Stimulated activated CD4-positive, alpha-beta T cell treated with anti-CD3 and anti-CD28 coated beads, Interleukin-15, amount 100 ng/mL, for 24 hours (primary cell): ENCODE data around the gene PTPRD.

Experiments
- DNase-seq: peaks from one replicate; pipeline ENCODE4 v3.0.0-alpha.2; 2020

Gene PTPRD

GRCh38 chr9:8600914-8601680 is 2011.7 kb downstream of the PTPRD start:
- no peak for DNase-seq

DNA sequence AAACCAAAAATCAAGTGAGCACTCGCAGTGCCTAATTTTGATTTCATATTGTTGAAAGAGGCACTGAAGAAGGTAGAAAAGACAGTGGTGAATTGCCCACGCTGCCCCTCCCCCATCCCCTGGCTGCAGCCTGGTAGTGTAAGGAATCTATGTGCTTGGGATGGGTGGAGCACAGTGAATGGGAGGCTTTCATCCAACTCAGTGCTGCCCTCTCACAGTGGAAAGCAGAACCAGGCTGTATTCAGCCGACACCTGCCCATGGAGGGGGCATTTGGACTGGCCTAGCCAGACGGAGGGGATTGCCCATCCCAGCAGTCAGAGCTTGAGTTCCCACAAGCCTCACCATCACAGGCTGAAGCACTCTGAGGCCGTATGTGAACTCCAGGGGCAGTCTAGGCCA is 2012.9 kb downstream of the PTPRD start:
- no peak for DNase-seq

GRCh38 chr9:8589476-8589875 is 2023.3 kb downstream of the PTPRD start:
- DNase-seq = no peak

GRCh38 chr9:8585036-8585435 is 2027.8 kb downstream of the PTPRD start:
- DNase-seq = no peak

- DNase-seq = no peak
Measured at GRCh38 chr9:8579661-8580060, 2033.1 kb downstream of the PTPRD start.

- no peak for DNase-seq
Measured at GRCh38 chr9:8576741-8577140, 2036.1 kb downstream of the PTPRD start.

- DNase-seq = no peak
Measured at GRCh38 chr9:8574846-8575245, 2038.0 kb downstream of the PTPRD start.

GRCh38 chr9:8572209-8572608 is 2040.6 kb downstream of the PTPRD start:
- no peak for DNase-seq

DNA sequence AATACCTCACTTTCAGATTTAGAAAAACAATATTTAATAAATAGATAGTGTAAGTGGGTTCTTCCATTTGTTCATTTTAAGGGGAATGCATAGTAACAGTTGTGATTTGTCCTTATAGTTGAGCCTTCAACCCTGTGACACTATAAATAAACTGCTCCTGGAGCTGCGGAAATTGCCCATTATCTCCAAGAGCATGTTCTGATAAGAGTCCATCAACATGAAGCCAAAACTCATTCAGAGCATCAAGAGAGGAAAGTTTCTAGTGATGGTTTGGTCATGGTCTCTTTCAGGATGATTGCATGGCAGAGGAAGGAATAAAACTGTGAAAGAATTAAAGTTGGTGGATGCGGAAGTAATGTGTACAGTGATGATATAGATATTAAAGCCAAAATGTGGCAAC is 2041.2 kb downstream of the PTPRD start:
- DNase-seq = no peak

DNA sequence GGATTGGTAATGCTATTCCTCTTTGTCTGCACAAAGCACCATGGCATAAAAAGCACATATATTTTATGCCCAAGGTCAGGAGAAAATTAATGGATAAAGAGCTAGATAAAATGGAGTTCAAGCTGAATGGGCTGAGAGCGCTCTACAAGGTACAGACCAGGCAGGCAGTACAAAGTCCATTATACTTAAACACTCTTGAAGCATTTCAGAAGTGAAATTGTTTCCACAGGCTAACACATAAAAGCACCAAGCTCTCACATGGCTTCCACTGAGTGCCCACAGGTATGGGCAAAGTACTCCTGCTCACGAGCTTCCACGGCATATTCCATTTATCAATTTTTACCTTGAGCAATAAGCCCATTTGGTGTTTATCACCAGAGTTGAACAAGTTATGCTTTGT is 2042.0 kb downstream of the PTPRD start:
- DNase-seq = no peak

- DNase-seq = no peak
Measured at GRCh38 chr9:8569823-8570222, 2043.0 kb downstream of the PTPRD start.

GRCh38 chr9:8567963-8568579 is 2044.7 kb downstream of the PTPRD start:
- no peak for DNase-seq

DNA sequence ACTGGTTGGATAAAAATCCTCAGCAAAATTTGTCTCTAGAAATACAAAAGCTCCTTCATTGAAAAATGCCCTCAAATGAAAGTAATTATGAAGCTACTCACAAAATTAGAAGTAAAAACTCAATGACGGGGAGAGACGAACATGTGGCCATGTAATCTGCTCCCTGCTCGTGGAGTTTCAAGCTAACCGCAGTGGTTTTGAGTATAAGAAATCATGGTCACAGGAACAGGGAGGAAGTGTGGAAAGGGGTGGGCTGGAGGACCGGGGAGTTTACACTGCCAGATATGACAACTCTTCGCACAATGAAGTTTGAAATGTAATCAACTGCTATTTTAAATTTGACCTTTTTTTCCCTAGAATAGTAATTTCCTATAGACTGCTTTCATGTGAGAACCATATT is 2047.8 kb downstream of the PTPRD start:
- no peak for DNase-seq

DNA sequence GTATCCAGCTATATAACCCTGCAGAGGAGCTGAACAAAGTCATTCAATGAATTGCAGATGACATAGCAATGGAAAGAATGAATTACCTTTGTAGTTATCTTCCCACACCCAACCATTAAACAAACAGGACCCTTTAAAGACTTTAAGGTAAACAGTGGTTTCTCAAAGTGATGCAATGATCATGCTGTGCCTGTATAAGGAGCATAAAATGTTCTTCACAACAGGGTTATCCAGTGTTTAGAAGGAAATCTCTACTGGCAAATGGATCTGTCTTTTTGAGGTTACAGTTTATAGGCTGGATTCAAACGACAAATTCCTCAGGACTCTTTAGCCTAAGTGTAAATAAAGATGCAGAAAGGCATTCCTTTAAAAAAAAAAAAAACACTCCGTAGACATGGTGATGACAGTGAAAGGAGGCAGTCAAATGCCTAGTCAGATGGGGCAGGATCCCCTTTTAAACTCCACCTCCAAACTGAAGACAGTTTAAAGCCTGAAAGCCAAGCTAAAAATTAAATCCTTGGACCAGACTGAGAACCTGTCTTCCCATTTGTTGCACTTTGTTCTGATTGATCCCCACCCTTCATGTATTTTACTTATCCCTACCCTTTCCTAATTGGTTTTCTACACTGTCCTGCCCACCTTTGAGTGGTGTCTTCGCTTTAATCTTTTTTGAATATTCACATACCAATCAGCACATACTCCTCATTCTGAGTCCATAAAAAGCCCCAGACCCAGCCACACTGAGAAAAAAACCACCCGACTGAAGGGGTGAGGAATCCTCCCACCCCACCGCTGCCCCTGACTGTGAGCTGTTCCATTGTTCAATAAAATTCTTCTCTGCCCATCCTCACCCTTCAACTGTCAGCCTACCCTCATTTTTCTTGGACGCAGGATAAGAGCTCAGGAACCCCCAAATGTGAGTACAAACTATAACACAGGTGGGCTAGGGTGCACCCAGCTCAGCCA is 2052.0 kb downstream of the PTPRD start:
- no peak for DNase-seq

- DNase-seq = no peak
Measured at GRCh38 chr9:8558176-8558575, 2054.6 kb downstream of the PTPRD start.

- DNase-seq = no peak
Measured at GRCh38 chr9:8555762-8556500, 2056.9 kb downstream of the PTPRD start.

DNA sequence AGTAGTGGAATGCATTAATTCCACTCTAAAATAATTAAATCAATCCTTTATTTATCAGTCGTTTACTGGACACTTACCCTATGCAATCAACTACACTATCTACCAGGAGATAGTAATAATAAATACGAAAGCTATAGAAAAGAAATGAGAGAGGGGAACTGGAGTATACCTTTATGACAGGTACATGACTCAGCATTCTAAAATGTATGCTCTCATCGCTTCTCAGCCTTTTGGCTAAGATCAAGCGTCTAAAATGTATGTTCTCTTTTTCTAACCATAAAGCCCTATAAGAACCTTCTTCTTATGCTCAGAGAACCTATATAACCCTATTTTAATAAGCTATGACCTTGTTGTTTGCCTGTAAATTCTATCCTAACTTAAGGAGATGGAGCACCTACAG is 2059.4 kb downstream of the PTPRD start:
- DNase-seq = no peak

DNA sequence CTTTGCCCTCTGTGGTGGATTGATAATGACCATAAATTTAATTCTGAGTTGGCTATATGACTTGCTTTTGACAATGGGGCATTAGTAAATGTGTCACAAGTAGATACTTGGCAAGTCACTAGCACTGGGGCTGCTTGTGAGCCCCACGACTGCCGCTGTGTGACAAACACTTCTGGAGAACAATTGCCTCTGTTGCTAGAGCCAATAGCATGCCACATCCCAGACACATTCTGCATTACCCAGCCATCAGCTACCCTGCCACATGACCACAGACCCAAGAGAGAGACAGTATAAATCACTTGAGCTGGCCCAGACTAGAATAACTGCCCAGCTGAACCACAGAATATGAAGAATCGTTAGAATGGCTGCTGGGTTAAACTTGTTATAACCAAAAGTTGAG is 2060.1 kb downstream of the PTPRD start:
- no peak for DNase-seq

- DNase-seq = no peak
Measured at GRCh38 chr9:8549214-8549613, 2063.6 kb downstream of the PTPRD start.

- DNase-seq = no peak
Measured at GRCh38 chr9:8543219-8543618, 2069.6 kb downstream of the PTPRD start.

GRCh38 chr9:8542537-8542936 is 2070.3 kb downstream of the PTPRD start:
- no peak for DNase-seq

DNA sequence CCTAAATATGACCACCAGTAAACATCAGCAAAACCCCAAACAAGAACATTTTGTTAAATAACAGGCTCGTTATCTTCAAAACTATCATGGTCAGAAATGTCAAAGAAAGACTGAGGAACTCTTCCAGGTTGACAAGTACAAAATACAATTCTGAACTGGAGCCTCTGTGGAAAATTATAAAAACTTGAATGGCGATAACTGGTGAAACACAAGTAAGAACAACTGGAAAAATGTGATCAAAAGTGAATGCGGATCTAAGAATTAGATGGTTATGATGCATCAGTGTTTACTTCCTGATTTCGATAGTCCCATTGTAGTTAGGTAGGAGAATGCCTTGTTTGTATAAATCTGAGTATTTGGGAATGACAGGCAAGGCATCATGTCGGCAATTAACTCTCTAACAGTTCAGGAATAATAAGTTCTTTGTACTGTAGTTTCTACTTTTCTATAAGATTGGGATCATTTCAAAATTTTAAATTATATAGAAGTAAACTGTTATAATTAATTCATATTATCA is 2073.1 kb downstream of the PTPRD start:
- DNase-seq = no peak

DNA sequence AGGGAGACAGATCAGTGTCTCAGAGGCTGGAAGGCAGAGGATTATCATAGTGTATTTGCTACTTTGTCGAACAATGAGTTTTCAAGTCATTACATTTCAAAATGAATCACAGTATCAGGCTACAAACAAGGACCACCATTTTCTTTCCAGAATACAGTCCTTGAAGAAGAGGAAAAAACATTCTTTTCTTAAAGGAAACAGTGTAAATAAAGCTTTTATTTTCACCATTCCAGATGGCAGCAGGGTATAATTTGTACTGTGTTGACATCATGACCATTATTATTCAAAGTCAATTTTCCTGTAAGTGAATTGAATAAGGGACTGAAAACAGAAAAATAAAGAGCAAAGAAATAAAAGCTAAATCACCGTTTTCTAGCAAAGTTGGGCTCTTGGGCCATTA is 2076.0 kb downstream of the PTPRD start:
- no peak for DNase-seq
